ENCODE measurements around the gene TENM4. TPM values are rescaled to one million over a fixed set of nuclear protein-coding genes. Genes with fewer than 3 reads are reported as not detected.

The TENM4 gene
- total RNA-seq, 4 donors from 2014 or later: 0.02 to 0.82 (median 0.23) TPM

- H3K4me1 ChIP-seq: peaks cover 6 to 11% of the 10 kb centered on the region in 2 donors
- H3K9me3 ChIP-seq: no peaks in the 10 kb centered on the region
- no peak overlapping the region for H3K27ac ChIP-seq
- no peak for TF ChIP-seq CTCF (IDR thresholded peaks at IDR 0.05 in 4 of 5, conservative IDR thresholded peaks at IDR 0.05 in 1 of 5)
- TF ChIP-seq POLR2A (IDR thresholded peaks at IDR 0.05): no peak
- DNase-seq (no peak), ATAC-seq (no peak)
- intact Hi-C loops (cut with DNase I; ENCODE audit: low total_unique reads): no loop called here
- H3K27me3 ChIP-seq: no peaks in the 10 kb centered on the region
- no peaks in the 10 kb centered on the region for H3K36me3 ChIP-seq
- in situ Hi-C loops (cut with MboI; ENCODE audit: low sequenced_read_pairs in 4 of 4): no loop called here
- no peak overlapping the region for H3K4me3 ChIP-seq
These were observed 413.9 kb downstream of the TENM4 start for GRCh38 chr11:79026803-79027445.

GRCh38 chr11:79025622-79026021 is 415.2 kb downstream of the TENM4 start:
- intact Hi-C loops (cut with DNase I; ENCODE audit: low total_unique reads): no loop called here
- H3K4me3 ChIP-seq: no peak overlapping the region
- no peaks in the 10 kb centered on the region for H3K9me3 ChIP-seq
- ATAC-seq (no peak), DNase-seq (no peak)
- in situ Hi-C loops (cut with MboI; ENCODE audit: low sequenced_read_pairs in 4 of 4): no loop called here
- no peaks in the 10 kb centered on the region for H3K27me3 ChIP-seq
- H3K27ac ChIP-seq: no peak overlapping the region
- no peak for TF ChIP-seq POLR2A (IDR thresholded peaks at IDR 0.05)
- TF ChIP-seq CTCF (IDR thresholded peaks at IDR 0.05 in 4 of 5, conservative IDR thresholded peaks at IDR 0.05 in 1 of 5): no peak
- H3K4me1 ChIP-seq: peaks cover 2 to 9% of the 10 kb centered on the region in 2 donors
- no peaks in the 10 kb centered on the region for H3K36me3 ChIP-seq

GRCh38 chr11:79025097-79025496 is 415.7 kb downstream of the TENM4 start:
- Histone ChIP-seq H3K27ac (no peak overlapping the region), H3K36me3 (no peaks in the 10 kb centered on the region), H3K4me1 (peaks cover 0 to 4% of the 10 kb centered on the region in 2 donors), H3K9me3 (no peaks in the 10 kb centered on the region), H3K4me3 (no peak overlapping the region), H3K27me3 (no peaks in the 10 kb centered on the region)
- intact Hi-C loops (cut with DNase I; ENCODE audit: low total_unique reads) (no loop called here), in situ Hi-C loops (cut with MboI; ENCODE audit: low sequenced_read_pairs in 4 of 4) (no loop called here)
- DNase-seq (no peak), ATAC-seq (no peak)
- TF ChIP-seq CTCF (IDR thresholded peaks at IDR 0.05 in 4 of 5, conservative IDR thresholded peaks at IDR 0.05 in 1 of 5) (no peak), POLR2A (IDR thresholded peaks at IDR 0.05) (no peak)

GRCh38 chr11:79022265-79022664 is 418.6 kb downstream of the TENM4 start:
- in situ Hi-C loops (cut with MboI; ENCODE audit: low sequenced_read_pairs in 4 of 4) (no loop called here), intact Hi-C loops (cut with DNase I; ENCODE audit: low total_unique reads) (no loop called here)
- Histone ChIP-seq H3K27ac (no peak overlapping the region), H3K4me1 (no peaks in the 10 kb centered on the region), H3K4me3 (no peak overlapping the region), H3K9me3 (no peaks in the 10 kb centered on the region), H3K27me3 (no peaks in the 10 kb centered on the region), H3K36me3 (no peaks in the 10 kb centered on the region)
- ATAC-seq (no peak), DNase-seq (no peak)
- TF ChIP-seq CTCF (IDR thresholded peaks at IDR 0.05 in 4 of 5, conservative IDR thresholded peaks at IDR 0.05 in 1 of 5) (no peak), POLR2A (IDR thresholded peaks at IDR 0.05) (no peak)

- no peak for TF ChIP-seq CTCF (IDR thresholded peaks at IDR 0.05 in 4 of 5, conservative IDR thresholded peaks at IDR 0.05 in 1 of 5)
- H3K4me3 ChIP-seq: no peak overlapping the region
- in situ Hi-C loops (cut with MboI; ENCODE audit: low sequenced_read_pairs in 4 of 4) (no loop called here), intact Hi-C loops (cut with DNase I; ENCODE audit: low total_unique reads) (no loop called here)
- H3K36me3 ChIP-seq: no peaks in the 10 kb centered on the region
- no peak for DNase-seq
- H3K9me3 ChIP-seq: no peaks in the 10 kb centered on the region
- no peaks in the 10 kb centered on the region for H3K27me3 ChIP-seq
- H3K4me1 ChIP-seq: no peaks in the 10 kb centered on the region
- no peak overlapping the region for H3K27ac ChIP-seq
- ATAC-seq: no peak
These were observed 419.2 kb downstream of the TENM4 start for GRCh38 chr11:79021601-79022000.

All from gastrocnemius medialis (tissue), 4 donors.